Stimulated activated CD4-positive, alpha-beta T cell treated with anti-CD3 and anti-CD28 coated beads, Interleukin-12 subunit alpha, Interleukin-12 subunit beta, amount 100 ng/mL, for 48 hours (primary cell): ENCODE measurements around the gene TIGIT.

ENCODE experiments used
- DNase-seq, 3 donors: peaks; one replicate each; pipeline ENCODE4 v3.0.0-alpha.2; 2020; ENCODE audit warnings: low read depth in 2 of 3, low spot score in 1 of 3

The TIGIT gene

DNA sequence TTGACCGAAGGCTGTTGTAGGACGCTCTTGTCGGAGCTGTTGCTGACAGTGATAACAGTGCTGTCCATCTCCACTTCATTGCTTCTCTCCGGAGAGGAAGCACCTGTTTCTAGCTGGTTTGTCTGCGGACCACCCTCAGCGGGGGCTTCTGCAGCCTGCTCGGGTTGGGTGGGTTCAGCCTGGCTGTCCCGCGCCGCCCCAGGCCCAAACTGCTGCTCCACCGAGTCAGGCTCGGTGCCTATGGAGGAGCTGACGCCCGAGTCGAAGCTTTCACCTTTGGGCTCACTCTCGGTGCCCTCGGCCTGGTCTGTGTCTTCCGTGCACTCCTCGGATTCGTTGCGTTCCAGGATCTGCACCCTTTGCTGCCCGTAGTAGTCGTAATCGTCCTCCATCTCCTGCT is 56.9 kb downstream of the TIGIT start:
- no peak for DNase-seq

DNA sequence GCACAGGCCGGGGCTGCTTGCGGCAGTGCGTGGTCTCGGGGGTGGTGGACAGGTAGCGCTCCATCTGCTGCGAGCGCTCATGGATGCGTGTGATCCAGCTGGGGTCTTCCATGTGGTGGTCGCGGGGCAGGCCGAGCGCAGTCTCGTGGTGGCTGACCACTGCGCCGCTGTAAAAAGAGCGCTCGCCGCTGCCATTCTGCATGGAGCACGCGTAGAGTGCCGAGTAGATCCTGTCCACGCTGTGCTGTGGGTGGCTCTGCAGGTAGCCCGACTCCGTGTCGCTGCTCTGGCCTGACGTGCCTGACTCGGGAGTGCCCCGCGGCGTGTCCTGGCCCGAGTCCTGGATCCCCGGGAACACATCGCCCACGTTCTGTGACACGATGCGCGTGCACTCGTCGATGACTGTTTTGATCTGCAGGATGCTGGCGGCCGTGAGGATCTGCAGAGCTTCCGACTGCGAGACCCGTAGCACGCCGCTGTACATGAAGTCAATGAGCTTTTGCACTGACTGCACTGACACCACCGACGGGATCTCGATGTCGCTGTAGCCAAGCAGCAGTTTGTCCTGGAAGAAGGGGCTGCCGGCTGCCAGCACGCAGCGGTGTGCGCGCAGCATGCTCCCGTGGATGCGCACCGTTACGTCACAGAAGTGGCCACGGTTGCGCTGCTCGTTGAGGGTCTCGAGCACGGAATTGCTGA is 57.4 kb downstream of the TIGIT start:
- no peak for DNase-seq

DNA sequence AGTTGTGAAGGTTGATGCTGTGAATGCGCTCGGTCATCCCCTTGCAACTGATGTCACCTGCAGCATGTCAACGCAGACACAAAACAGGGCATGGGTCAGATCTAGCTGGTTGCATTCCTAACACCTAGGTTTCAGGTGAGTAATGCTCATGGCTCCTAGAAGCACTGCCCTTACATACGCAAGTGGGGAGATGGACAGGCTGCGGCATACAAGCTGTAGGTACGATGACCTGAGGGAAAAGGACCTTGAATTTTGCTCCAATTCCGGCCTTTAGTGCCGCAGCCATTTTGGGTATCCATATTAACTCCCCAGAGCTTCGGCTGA is 58.0 kb downstream of the TIGIT start:
- no peak for DNase-seq

DNA sequence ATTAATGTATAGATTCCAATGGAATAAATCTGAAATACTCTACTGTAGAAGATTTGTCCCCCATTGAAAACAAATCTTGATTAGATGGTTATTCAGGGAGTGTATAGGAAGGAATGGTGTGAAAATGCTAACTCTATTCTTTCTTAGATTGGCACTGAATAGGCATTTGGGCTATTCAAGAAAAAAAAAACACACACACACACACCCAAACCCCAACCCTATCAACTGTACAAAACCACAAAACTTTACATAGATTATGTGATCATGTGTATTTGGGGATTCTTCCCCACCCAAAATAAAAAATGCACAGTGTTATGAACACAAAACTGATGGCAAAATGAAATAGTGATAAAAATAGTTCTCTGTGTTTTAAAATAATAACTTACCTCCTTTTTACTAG is 61.8 kb downstream of the TIGIT start:
- DNase-seq: no peak

DNA sequence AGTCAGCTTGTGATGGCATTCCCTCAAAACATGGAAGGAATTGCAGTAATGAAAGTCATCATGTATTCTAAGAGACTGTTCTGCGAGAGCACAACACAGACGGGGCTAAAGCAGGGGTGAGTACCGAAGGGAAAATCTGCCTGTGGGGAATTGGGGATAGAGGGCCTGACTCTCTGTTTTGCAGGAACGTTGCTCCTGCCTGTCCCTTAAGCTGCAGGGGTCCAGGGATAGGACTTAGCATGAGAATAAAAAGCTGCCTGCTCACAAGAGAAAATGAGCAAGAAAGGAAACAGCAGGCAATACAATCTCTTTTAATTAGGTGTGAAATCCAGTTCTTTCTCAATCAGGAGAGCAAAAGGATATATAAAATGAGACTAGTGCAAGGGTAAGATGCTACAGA is 62.2 kb downstream of the TIGIT start:
- no peak for DNase-seq

DNA sequence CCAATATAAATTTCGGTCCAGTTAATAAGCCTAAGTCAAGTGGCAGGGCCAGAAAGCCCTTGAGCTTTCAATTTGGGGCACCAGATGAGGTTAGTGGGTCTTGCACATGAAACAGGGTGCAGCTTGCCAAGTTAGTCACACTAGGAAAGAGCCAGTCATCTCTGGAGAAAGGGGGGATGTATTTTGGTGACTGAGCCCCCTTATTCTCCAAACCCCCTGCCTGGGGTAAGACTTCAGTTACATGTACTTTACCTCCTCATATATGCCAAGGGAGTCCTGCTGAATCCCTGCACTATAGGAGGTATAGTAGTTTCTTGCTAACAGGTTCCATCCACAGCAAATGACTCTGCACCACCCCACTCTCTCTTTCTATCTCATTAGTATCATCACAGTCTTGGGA is 62.7 kb downstream of the TIGIT start:
- no peak for DNase-seq
